ENCODE measurements around the gene PTPRD.
"Not testable (repeated sequence)": the region's sequence is repeated elsewhere in the genome, so short reads cannot be mapped to it uniquely, and the experiment has no call there.

PTPRD gene

GRCh38 chr9:10449201-10449617 lies 163.6 kb downstream of the PTPRD start:
- DNase-seq: not testable (repeated sequence)

- DNase-seq: no peak
Observed at GRCh38 chr9:10447036-10447435, 165.8 kb downstream of the PTPRD start.

GRCh38 chr9:10443868-10444204 lies 169.0 kb downstream of the PTPRD start:
- no peak for DNase-seq

GRCh38 chr9:10443181-10443867 lies 169.5 kb downstream of the PTPRD start:
- DNase-seq: no peak

GRCh38 chr9:10438955-10439354 lies 173.8 kb downstream of the PTPRD start:
- DNase-seq: no peak

GRCh38 chr9:10436756-10437155 lies 176.0 kb downstream of the PTPRD start:
- no peak for DNase-seq

- no peak for DNase-seq
Observed at GRCh38 chr9:10434412-10434811, 178.4 kb downstream of the PTPRD start.

GRCh38 chr9:10411272-10411671 lies 201.5 kb downstream of the PTPRD start:
- no peak for DNase-seq

- DNase-seq: no peak
Observed at GRCh38 chr9:10403283-10403682, 209.5 kb downstream of the PTPRD start.

GRCh38 chr9:10396615-10397014 lies 216.2 kb downstream of the PTPRD start:
- no peak for DNase-seq

- DNase-seq: no peak
Observed at GRCh38 chr9:10387282-10387681, 225.5 kb downstream of the PTPRD start.

GRCh38 chr9:10371824-10372223 lies 241.0 kb downstream of the PTPRD start:
- no peak for DNase-seq

GRCh38 chr9:10366171-10366779 lies 246.5 kb downstream of the PTPRD start:
- no peak for DNase-seq

GRCh38 chr9:10354591-10354990 lies 258.2 kb downstream of the PTPRD start:
- DNase-seq: no peak

- DNase-seq: not testable (repeated sequence)
Observed at GRCh38 chr9:10345621-10346020, 267.2 kb downstream of the PTPRD start.

- no peak for DNase-seq
Observed at GRCh38 chr9:10341057-10341456, 271.7 kb downstream of the PTPRD start.

GRCh38 chr9:10339152-10339551 lies 273.6 kb downstream of the PTPRD start:
- DNase-seq: no peak

GRCh38 chr9:10331157-10331556 lies 281.6 kb downstream of the PTPRD start:
- no peak for DNase-seq

- DNase-seq: no peak
Observed at GRCh38 chr9:10282084-10282483, 330.7 kb downstream of the PTPRD start.

GRCh38 chr9:10274988-10275387 lies 337.8 kb downstream of the PTPRD start:
- DNase-seq: no peak

GRCh38 chr9:10274175-10274574 lies 338.6 kb downstream of the PTPRD start:
- no peak for DNase-seq

- DNase-seq: no peak
Observed at GRCh38 chr9:10272830-10273229, 340.0 kb downstream of the PTPRD start.

GRCh38 chr9:10268531-10269485 lies 344.0 kb downstream of the PTPRD start:
- DNase-seq: no peak

- no peak for DNase-seq
Observed at GRCh38 chr9:10265153-10265631, 347.6 kb downstream of the PTPRD start.

Measured in activated CD4-positive, alpha-beta T cell treated with anti-CD3 and anti-CD28 coated beads, Interleukin-2, amount 50 U/mL, for 4 hours (primary cell).